BE2C (cell line): ENCODE results near the gene LRMDA.

Source experiments
- DNase-seq: peaks from one replicate; pipeline ENCODE4 v3.0.0-alpha.2; 2020
- H3K27me3 ChIP-seq: fragments of 250-450 bp; sonication (Bioruptor Pico); 2 replicates; pipeline ENCODE4 v1.5.1; 2020; ENCODE audit warnings: mild to moderate bottlenecking
- H3K36me3 ChIP-seq: fragments of 250-450 bp; sonication (Bioruptor Pico); 2 replicates; pipeline ENCODE4 v1.5.1; 2020; ENCODE audit warnings: mild to moderate bottlenecking
- H3K4me1 ChIP-seq: fragments of 250-450 bp; sonication (Bioruptor Pico); 2 replicates; pipeline ENCODE4 v1.5.1; 2020
- H3K4me3 ChIP-seq: 2 replicates; pipeline ENCODE4 v1.5.1; 2011; ENCODE audit warnings: low read depth, low read length
- H3K9me3 ChIP-seq: fragments of 250-450 bp; sonication (Bioruptor Pico); 2 replicates; pipeline ENCODE4 v1.5.1; 2020
- CTCF ChIP-seq: IDR thresholded peaks from 2 replicates; pipeline ENCODE4 v1.5.1; 2012; ENCODE audit warnings: mild to moderate bottlenecking, low read depth, low read length

LRMDA gene

DNA sequence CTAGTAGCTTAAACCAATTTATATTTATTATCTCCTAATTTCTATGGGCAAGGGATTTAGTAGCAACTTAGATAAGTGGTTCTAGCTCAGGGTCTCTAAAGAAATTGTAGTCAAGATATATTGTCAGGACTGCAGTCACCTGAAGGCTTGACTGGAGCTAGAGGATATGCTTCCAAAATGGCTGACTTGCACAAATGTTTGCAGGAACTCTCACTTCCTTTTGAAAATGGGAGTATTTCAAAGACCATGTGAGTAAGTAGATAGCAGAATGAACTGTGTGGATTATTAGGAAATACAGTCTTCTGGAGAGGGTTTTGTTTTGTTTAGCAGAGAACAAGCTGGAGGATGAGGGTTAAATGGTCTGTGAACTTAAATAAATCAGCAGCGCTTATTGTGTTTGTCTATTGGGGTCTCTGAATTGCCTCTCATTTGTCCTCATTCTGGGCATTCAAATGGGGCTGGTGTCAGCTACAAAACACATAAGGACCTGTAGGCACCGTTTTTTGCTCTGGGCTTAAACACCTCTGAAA lies 524.6 kb downstream of the LRMDA start:
- no peak for TF ChIP-seq CTCF
- no peak overlapping the region for H3K4me3 ChIP-seq
- no peaks in the 10 kb centered on the region for H3K9me3 ChIP-seq
- no peaks in the 10 kb centered on the region for H3K27me3 ChIP-seq
- H3K4me1 ChIP-seq: no peaks in the 10 kb centered on the region
- H3K36me3 ChIP-seq: no peaks in the 10 kb centered on the region
- no peak for DNase-seq

GRCh38 chr10:75956624-75957023 lies 525.2 kb downstream of the LRMDA start:
- no peaks in the 10 kb centered on the region for H3K4me1 ChIP-seq
- no peaks in the 10 kb centered on the region for H3K36me3 ChIP-seq
- no peak for TF ChIP-seq CTCF
- no peaks in the 10 kb centered on the region for H3K9me3 ChIP-seq
- no peaks in the 10 kb centered on the region for H3K27me3 ChIP-seq
- peak; percentile 9 for DNase-seq
- no peak overlapping the region for H3K4me3 ChIP-seq

- no peaks in the 10 kb centered on the region for H3K27me3 ChIP-seq
- no peaks in the 10 kb centered on the region for H3K36me3 ChIP-seq
- no peaks in the 10 kb centered on the region for H3K9me3 ChIP-seq
- no peaks in the 10 kb centered on the region for H3K4me1 ChIP-seq
- DNase-seq: no peak
- H3K4me3 ChIP-seq: no peak overlapping the region
- no peak for TF ChIP-seq CTCF
Observed at GRCh38 chr10:75957314-75958120, 526.1 kb downstream of the LRMDA start.

- Histone ChIP-seq H3K36me3 (no peaks in the 10 kb centered on the region), H3K4me1 (no peaks in the 10 kb centered on the region), H3K4me3 (no peak overlapping the region), H3K27me3 (no peaks in the 10 kb centered on the region), H3K9me3 (no peaks in the 10 kb centered on the region)
- no peak for TF ChIP-seq CTCF
- no peak for DNase-seq
Observed at GRCh38 chr10:75959209-75959608, 527.8 kb downstream of the LRMDA start.

GRCh38 chr10:75959912-75960311 lies 528.5 kb downstream of the LRMDA start:
- DNase-seq: no peak
- no peaks in the 10 kb centered on the region for H3K36me3 ChIP-seq
- no peaks in the 10 kb centered on the region for H3K9me3 ChIP-seq
- H3K4me3 ChIP-seq: no peak overlapping the region
- H3K27me3 ChIP-seq: no peaks in the 10 kb centered on the region
- TF ChIP-seq CTCF: no peak
- H3K4me1 ChIP-seq: no peaks in the 10 kb centered on the region

DNA sequence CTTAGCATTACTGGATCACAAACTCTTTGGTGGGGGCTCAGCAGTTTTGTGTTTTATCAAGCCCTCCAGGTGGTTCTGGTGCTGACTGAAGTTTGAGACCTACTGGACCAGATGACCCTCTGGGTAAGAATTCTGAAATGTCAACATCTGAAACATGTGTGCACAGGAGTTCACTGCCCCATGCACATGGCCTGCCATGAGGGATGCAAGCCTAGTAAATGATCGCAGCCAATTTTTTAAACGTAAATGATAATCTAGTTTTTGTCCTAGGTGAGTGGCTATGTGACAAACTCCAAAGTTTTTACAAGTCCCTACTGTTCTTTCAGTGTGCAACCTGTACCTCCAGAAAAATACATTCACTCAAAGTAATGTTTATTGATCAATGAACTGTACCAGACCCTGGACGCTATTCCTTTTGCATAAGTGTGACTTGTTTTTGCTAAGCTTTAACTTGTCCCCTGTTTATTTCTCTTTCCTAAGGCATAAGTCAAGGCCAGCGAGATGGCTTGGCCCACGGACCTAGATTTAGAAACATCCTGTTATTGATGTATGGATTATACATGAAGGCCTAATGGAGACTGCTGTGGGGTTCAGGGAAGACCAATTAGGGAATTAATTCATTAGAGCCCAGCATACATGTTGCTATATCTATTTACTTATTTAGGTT lies 531.1 kb downstream of the LRMDA start:
- TF ChIP-seq CTCF: no peak
- Histone ChIP-seq H3K27me3 (no peaks in the 10 kb centered on the region), H3K4me3 (no peak overlapping the region), H3K36me3 (no peaks in the 10 kb centered on the region), H3K9me3 (no peaks in the 10 kb centered on the region), H3K4me1 (no peaks in the 10 kb centered on the region)
- DNase-seq: no peak
